KMS-11 (cell line): Measurements from ENCODE around the gene CLDN24.

ENCODE experiments used
- H2AFZ ChIP-seq: fragments of 200-600 bp; sonication (generic); 2 replicates; pipeline ENCODE4 v1.6.1; 2016; ENCODE audit warnings: antibody characterized with exemption, mixed run types, low read depth
- H3K27ac ChIP-seq: fragments of 200-600 bp; sonication (generic); 2 replicates; pipeline ENCODE4 v1.6.1; 2016; ENCODE audit warnings: mild to moderate bottlenecking, mixed run types
- H3K27me3 ChIP-seq: fragments of 200-600 bp; sonication (generic); 2 replicates; pipeline ENCODE4 v1.6.1; 2017; ENCODE audit warnings: mild to moderate bottlenecking, low read depth, mixed run types, moderate library complexity; ENCODE audit not compliant: insufficient read depth
- H3K36me3 ChIP-seq: fragments of 200-600 bp; sonication (generic); 2 replicates; pipeline ENCODE4 v1.6.1; 2017; ENCODE audit warnings: mild to moderate bottlenecking, mixed run types; ENCODE audit not compliant: insufficient read depth
- H3K4me1 ChIP-seq: fragments of 200-600 bp; sonication (generic); 2 replicates; pipeline ENCODE4 v1.6.1; 2016; ENCODE audit warnings: mild to moderate bottlenecking, low read depth, mixed run types; ENCODE audit not compliant: poor library complexity, severe bottlenecking
- H3K4me2 ChIP-seq: fragments of 200-600 bp; sonication (generic); 2 replicates; pipeline ENCODE4 v1.7.0; 2016; ENCODE audit warnings: mild to moderate bottlenecking, mixed run types
- H3K4me3 ChIP-seq: fragments of 200-600 bp; sonication (generic); IDR thresholded peaks from 2 replicates; pipeline ENCODE4 v1.6.1; 2017; ENCODE audit warnings: low read depth, low read length, mixed read lengths; ENCODE audit not compliant: insufficient read depth
- H3K79me2 ChIP-seq: fragments of 200-600 bp; sonication (generic); 2 replicates; pipeline ENCODE4 v1.6.1; 2016; ENCODE audit warnings: low read depth, mixed run types; ENCODE audit not compliant: insufficient read depth
- H3K9ac ChIP-seq: fragments of 200-600 bp; sonication (generic); 2 replicates; pipeline ENCODE4 v1.6.1; 2016; ENCODE audit warnings: mild to moderate bottlenecking, mixed run types
- H4K20me1 ChIP-seq: fragments of 200-600 bp; sonication (generic); 2 replicates; pipeline ENCODE4 v1.6.1; 2016; ENCODE audit warnings: mild to moderate bottlenecking, mixed run types; ENCODE audit not compliant: insufficient read depth
- CTCF ChIP-seq: fragments of 200-600 bp; sonication (generic); conservative IDR thresholded peaks from 2 replicates; pipeline ENCODE4 v1.6.1; 2017; ENCODE audit warnings: low read depth, mild to moderate bottlenecking, antibody characterized with exemption, low read length, moderate library complexity, mixed read lengths

CLDN24 gene

DNA sequence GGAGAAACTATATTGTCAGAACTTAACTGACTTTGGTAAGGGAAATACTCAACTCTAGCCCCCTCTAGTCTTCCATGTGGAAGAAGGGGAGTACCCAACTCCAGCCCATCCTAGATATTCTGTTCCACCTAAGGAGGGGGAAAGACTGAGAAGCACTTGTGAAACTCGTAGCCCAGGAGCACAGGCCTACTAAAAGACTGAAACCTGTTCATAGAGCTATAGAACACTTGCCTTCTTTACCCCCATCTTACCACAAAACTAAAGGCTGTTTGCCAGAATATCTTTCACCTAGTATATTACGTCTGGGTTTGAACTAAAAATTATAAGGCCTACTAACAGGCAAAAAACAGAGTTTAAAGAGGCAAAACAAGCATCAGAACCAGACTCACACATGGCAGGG, 17.7 kb downstream of the CLDN24 start:
- H3K27ac ChIP-seq = no peak overlapping the region
- H3K4me2 ChIP-seq = no peak overlapping the region
- no peaks in the 10 kb centered on the region for H3K36me3 ChIP-seq
- no peak overlapping the region for H3K4me3 ChIP-seq
- H2AFZ ChIP-seq = no peak overlapping the region
- H4K20me1 ChIP-seq = no peaks in the 10 kb centered on the region
- TF ChIP-seq CTCF = no peak
- H3K79me2 ChIP-seq = no peaks in the 10 kb centered on the region
- H3K9ac ChIP-seq = no peak overlapping the region
- H3K4me1 ChIP-seq = no peaks in the 10 kb centered on the region
- H3K27me3 ChIP-seq = no peaks in the 10 kb centered on the region

GRCh38 chr4:183304067-183304466, 18.2 kb downstream of the CLDN24 start:
- Histone ChIP-seq H3K4me2 (no peak overlapping the region), H3K27me3 (no peaks in the 10 kb centered on the region), H4K20me1 (no peaks in the 10 kb centered on the region), H3K36me3 (no peaks in the 10 kb centered on the region), H3K9ac (no peak overlapping the region), H2AFZ (no peak overlapping the region), H3K27ac (no peak overlapping the region), H3K4me1 (no peaks in the 10 kb centered on the region), H3K79me2 (no peaks in the 10 kb centered on the region), H3K4me3 (no peak overlapping the region)
- TF ChIP-seq CTCF = no peak

- H3K9ac ChIP-seq = no peak overlapping the region
- no peaks in the 10 kb centered on the region for H3K27me3 ChIP-seq
- no peak overlapping the region for H2AFZ ChIP-seq
- H3K27ac ChIP-seq = no peak overlapping the region
- no peaks in the 10 kb centered on the region for H3K4me1 ChIP-seq
- no peaks in the 10 kb centered on the region for H4K20me1 ChIP-seq
- no peaks in the 10 kb centered on the region for H3K79me2 ChIP-seq
- TF ChIP-seq CTCF = no peak
- H3K4me2 ChIP-seq = no peak overlapping the region
- no peak overlapping the region for H3K4me3 ChIP-seq
- no peaks in the 10 kb centered on the region for H3K36me3 ChIP-seq
Observed at GRCh38 chr4:183303301-183303700, 18.9 kb downstream of the CLDN24 start.

DNA sequence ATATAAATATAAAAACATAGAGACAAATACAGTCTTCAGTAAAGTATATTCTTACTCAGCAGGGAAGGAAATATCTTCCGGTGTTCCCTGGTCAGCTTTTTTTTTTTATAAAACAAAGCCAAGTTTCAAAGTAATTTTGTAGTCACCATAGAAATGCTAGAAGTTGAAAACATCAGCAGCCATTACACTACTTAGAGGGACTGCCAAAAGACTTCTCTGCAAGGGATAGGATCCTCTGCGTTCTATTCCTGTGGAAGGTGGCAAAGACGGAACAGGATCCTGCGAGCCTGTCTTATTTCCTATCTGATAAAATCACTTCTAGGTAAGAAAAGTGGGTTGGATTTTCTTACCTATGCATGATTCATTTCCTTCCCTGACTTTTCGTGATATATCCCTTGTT, 21.6 kb downstream of the CLDN24 start:
- H3K79me2 ChIP-seq = no peaks in the 10 kb centered on the region
- H3K4me3 ChIP-seq = no peak overlapping the region
- no peak overlapping the region for H3K4me2 ChIP-seq
- no peak overlapping the region for H3K9ac ChIP-seq
- H3K27me3 ChIP-seq = no peaks in the 10 kb centered on the region
- H3K36me3 ChIP-seq = no peaks in the 10 kb centered on the region
- H3K4me1 ChIP-seq = no peaks in the 10 kb centered on the region
- H3K27ac ChIP-seq = no peak overlapping the region
- H4K20me1 ChIP-seq = no peaks in the 10 kb centered on the region
- no peak overlapping the region for H2AFZ ChIP-seq
- no peak for TF ChIP-seq CTCF

GRCh38 chr4:183300070-183300469, 22.2 kb downstream of the CLDN24 start:
- Histone ChIP-seq H3K4me2 (no peak overlapping the region), H3K79me2 (no peaks in the 10 kb centered on the region), H3K27ac (no peak overlapping the region), H3K4me1 (no peaks in the 10 kb centered on the region), H3K9ac (no peak overlapping the region), H2AFZ (no peak overlapping the region), H4K20me1 (no peaks in the 10 kb centered on the region), H3K36me3 (no peaks in the 10 kb centered on the region), H3K27me3 (no peaks in the 10 kb centered on the region), H3K4me3 (no peak overlapping the region)
- TF ChIP-seq CTCF = no peak
